ENCODE measurements around the gene RACGAP1. TPM values are rescaled to one million over a fixed set of nuclear protein-coding genes. Genes with fewer than 3 reads are reported as not detected.

RACGAP1 gene
- total and polyA plus RNA-seq, 2 of the 4 experiments (the other 2 are of a cell fraction): 37.9 to 110 TPM

GRCh38 chr12:49998453-49998852, 26.8 kb downstream of the RACGAP1 start:
- Histone ChIP-seq H2BK120ac (ENCODE audit: low read depth, low read length) (no peak overlapping the region), H2BK15ac (ENCODE audit: low read depth, low read length) (no peak overlapping the region), H3K27ac (ENCODE audit: insufficient read depth, low read length) (no peak overlapping the region; the same call in 1 of the 2 replicates), H3K9me1 (ENCODE audit: insufficient read depth, low read length) (no peaks in the 10 kb centered on the region), H2BK5ac (ENCODE audit: low read depth, low read length, poor library complexity, severe bottlenecking) (no peak overlapping the region), H3K23ac (ENCODE audit: low read depth, low read length) (no peak overlapping the region), H3K9me3 (ENCODE audit: control insufficient read depth, insufficient read depth, low read length) (no peaks in the 10 kb centered on the region), H3K56ac (ENCODE audit: extremely low read depth, insufficient read depth, low read length) (no peak overlapping the region), H2AFZ (replicated peaks; ENCODE audit: low read length, poor library complexity) (no peak overlapping the region), H3K14ac (replicated peaks; ENCODE audit: low read depth, low read length) (no peak overlapping the region), H2BK20ac (ENCODE audit: low read depth, low read length) (no peak overlapping the region), H2AK5ac (ENCODE audit: low read depth, low read length) (no peak overlapping the region), H3K9ac (ENCODE audit: low read depth, low read length) (no peak overlapping the region), H3K4me3 (ENCODE audit: insufficient read depth, low read depth, low read length) (no peak overlapping the region), H3K36me3 (ENCODE audit: control insufficient read depth, insufficient read depth, low read length) (peaks cover 6% of the 10 kb centered on the region), H4K8ac (ENCODE audit: low read depth in 2 of 2, low read length in 2 of 2) (no peak overlapping the region), H4K5ac (ENCODE audit: low read depth, low read length) (no peak overlapping the region), H3K18ac (ENCODE audit: low read depth, low read length) (no peak overlapping the region), H3K4ac (ENCODE audit: low read depth, low read length) (no peak overlapping the region), H3K79me1 (ENCODE audit: low read depth in 1 of 2, low read length in 2 of 2) (peaks cover 2 to 6% of the 10 kb centered on the region in 2 experiments; a peak in 3 of 4 replicates), H3K27me3 (ENCODE audit: control insufficient read depth, insufficient read depth, low read length) (no peaks in the 10 kb centered on the region), H2AK9ac (replicated peaks; ENCODE audit: low read depth, low read length, poor library complexity) (no peak overlapping the region), H3K4me1 (ENCODE audit: control insufficient read depth, insufficient read depth, low read length) (no peaks in the 10 kb centered on the region; the same call in 1 of the 2 replicates), H3K4me2 (ENCODE audit: low read depth, low read length) (no peak overlapping the region), H4K20me1 (ENCODE audit: insufficient read depth, low read length) (no peaks in the 10 kb centered on the region), H4K91ac (ENCODE audit: insufficient read depth, low read depth, low read length) (no peak overlapping the region)
- TF ChIP-seq MAFK (IDR thresholded peaks at IDR 0.05; ENCODE audit: low read depth, low read length): no peak
- no peak for DNase-seq
- no CpG with 5 or more reads among the region's 2 CpGs for WGBS, 2 experiments (ENCODE audit: extremely low coverage in 2 of 2, insufficient read length in 1 of 2)
- intact Hi-C loops (cut with micrococcal nuclease) (no loop called here), in situ Hi-C loops (cut with MboI; ENCODE audit: low sequenced_read_pairs) (no loop called here), dilution Hi-C loops (cut with HindIII; ENCODE audit: low sequenced_read_pairs, unreplicated experiment) (no loop called here)
- no peak for ATAC-seq (ENCODE audit: low read depth)
- POLR2A ChIA-PET (ENCODE audit: unreplicated experiment): no interaction called here
- no TSS peak for BruUV-seq (replicated peaks)
- CTCF ChIA-PET: interaction anchor here (0.6 kb wide), 1 partner anchor 1112 kb away, joined by 6 read pairs; no protein-coding TSS in a partner anchor

Measured in IMR-90 (cell line).